Cardiac muscle cell (in vitro differentiated cells and primary cell): ENCODE measurements around the gene CARD18. TPM values are rescaled to one million over a fixed set of nuclear protein-coding genes. Genes with fewer than 3 reads are reported as not detected.
A peak's percentile ranks its signal among the peaks of the same experiment; 100 is the strongest.
"Not testable (repeated sequence)": the region's sequence is repeated elsewhere in the genome, so short reads cannot be mapped to it uniquely, and the experiment has no call there.

Source experiments
- DNase-seq, 2 donors: peaks; one replicate each; pipeline versions ENCODE4 v3.0.0 to v3.0.0-alpha.2; 2010 to 2017; ENCODE audit warnings: low read depth in 1 of 2, low spot score in 1 of 2
- H3K27ac ChIP-seq: fragments of 200-600 bp; sonication (generic); 2 replicates; pipeline ENCODE4 v1.5.1; 2016
- H3K27me3 ChIP-seq: fragments of 200-600 bp; sonication (generic); 2 replicates; pipeline ENCODE4 v1.6.0; 2016; ENCODE audit warnings: control low read depth
- H3K36me3 ChIP-seq: fragments of 200-600 bp; sonication (generic); 2 replicates; pipeline ENCODE4 v1.5.1; 2016; ENCODE audit warnings: control low read depth
- H3K4me1 ChIP-seq: fragments of 200-600 bp; sonication (generic); 2 replicates; pipeline ENCODE4 v1.8.1; 2017; ENCODE audit warnings: low read depth, mild to moderate bottlenecking, mixed run types
- H3K4me3 ChIP-seq: fragments of 200-600 bp; sonication (generic); 2 replicates; pipeline ENCODE4 v1.5.1; 2016; ENCODE audit warnings: mild to moderate bottlenecking
- H3K9me3 ChIP-seq: fragments of 200-600 bp; sonication (generic); 2 replicates; pipeline ENCODE4 v1.5.1; 2017; ENCODE audit warnings: low read depth, mild to moderate bottlenecking, control low read depth
- polyA plus RNA-seq: library from polyadenylated mRNA; unstranded; fragments of >200 nt; fragmentation: Nextera tagmentation; extraction: Ambion mirVana; gene quantifications from 2 replicates; pipeline ENCODE4 v1.2.1, GENCODE V29; 2016
- total RNA-seq: library from RNA; depleted of rRNA; stranded (reverse); fragments of >200 nt; gene quantifications from 2 replicates; pipeline ENCODE4 v1.2.3, GENCODE V29; 2016
- TF ChIP-seq, protein P1 (sequence below): IDR thresholded peaks from 2 replicates; pipeline ENCODE4 v1.5.1; 2012; ENCODE audit warnings: low read depth, mild to moderate bottlenecking, low read length

Gene CARD18
- total and polyA plus RNA-seq, 2 experiments from 2014 or later: 0.50 TPM; not detected in 1

- TF ChIP-seq, protein P1, sequence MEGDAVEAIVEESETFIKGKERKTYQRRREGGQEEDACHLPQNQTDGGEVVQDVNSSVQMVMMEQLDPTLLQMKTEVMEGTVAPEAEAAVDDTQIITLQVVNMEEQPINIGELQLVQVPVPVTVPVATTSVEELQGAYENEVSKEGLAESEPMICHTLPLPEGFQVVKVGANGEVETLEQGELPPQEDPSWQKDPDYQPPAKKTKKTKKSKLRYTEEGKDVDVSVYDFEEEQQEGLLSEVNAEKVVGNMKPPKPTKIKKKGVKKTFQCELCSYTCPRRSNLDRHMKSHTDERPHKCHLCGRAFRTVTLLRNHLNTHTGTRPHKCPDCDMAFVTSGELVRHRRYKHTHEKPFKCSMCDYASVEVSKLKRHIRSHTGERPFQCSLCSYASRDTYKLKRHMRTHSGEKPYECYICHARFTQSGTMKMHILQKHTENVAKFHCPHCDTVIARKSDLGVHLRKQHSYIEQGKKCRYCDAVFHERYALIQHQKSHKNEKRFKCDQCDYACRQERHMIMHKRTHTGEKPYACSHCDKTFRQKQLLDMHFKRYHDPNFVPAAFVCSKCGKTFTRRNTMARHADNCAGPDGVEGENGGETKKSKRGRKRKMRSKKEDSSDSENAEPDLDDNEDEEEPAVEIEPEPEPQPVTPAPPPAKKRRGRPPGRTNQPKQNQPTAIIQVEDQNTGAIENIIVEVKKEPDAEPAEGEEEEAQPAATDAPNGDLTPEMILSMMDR: no peak
Observed at GRCh38 chr11:105100981-105101630, 38.5 kb downstream of the CARD18 start.

DNA sequence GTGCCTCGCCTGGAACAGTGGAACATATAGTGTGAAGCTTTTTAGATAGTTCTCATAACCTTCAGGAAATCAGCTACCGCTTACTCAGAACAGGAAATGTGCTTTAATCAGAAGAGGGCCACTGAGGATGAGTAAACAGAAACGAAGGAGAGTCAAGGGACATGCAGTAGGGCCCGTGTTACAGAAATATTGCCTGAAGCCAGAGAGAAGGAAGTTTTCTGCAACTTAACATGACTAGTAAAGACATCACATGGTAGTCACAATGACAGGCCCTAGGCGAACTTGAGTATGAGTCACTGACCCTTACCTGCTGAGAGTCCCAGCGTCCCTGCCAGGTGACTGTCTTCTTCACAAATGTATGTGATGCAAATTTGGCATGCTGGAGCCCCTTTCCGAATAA lies 39.4 kb downstream of the CARD18 start:
- Histone ChIP-seq H3K9me3 (no peaks in the 10 kb centered on the region), H3K4me3 (no peak overlapping the region), H3K27ac (no peak overlapping the region), H3K27me3 (no peaks in the 10 kb centered on the region), H3K36me3 (no peaks in the 10 kb centered on the region), H3K4me1 (no peaks in the 10 kb centered on the region)
- TF ChIP-seq, protein P1: no peak
- no peak for DNase-seq

More at GRCh38 chr11:105100981-105101630, 38.5 kb downstream of the CARD18 start:
- H3K27me3 ChIP-seq: no peaks in the 10 kb centered on the region
- H3K36me3 ChIP-seq: no peaks in the 10 kb centered on the region
- H3K4me3 ChIP-seq: no peak overlapping the region
- H3K4me1 ChIP-seq: no peaks in the 10 kb centered on the region
- H3K9me3 ChIP-seq: no peaks in the 10 kb centered on the region
- no peak for DNase-seq
- no peak overlapping the region for H3K27ac ChIP-seq

- not testable (repeated sequence) for H3K36me3 ChIP-seq, H3K4me1 ChIP-seq, H3K27ac ChIP-seq, H3K27me3 ChIP-seq, H3K4me3 ChIP-seq, DNase-seq, H3K9me3 ChIP-seq
Observed at GRCh38 chr11:105099594-105099993, 40.0 kb downstream of the CARD18 start.

DNA sequence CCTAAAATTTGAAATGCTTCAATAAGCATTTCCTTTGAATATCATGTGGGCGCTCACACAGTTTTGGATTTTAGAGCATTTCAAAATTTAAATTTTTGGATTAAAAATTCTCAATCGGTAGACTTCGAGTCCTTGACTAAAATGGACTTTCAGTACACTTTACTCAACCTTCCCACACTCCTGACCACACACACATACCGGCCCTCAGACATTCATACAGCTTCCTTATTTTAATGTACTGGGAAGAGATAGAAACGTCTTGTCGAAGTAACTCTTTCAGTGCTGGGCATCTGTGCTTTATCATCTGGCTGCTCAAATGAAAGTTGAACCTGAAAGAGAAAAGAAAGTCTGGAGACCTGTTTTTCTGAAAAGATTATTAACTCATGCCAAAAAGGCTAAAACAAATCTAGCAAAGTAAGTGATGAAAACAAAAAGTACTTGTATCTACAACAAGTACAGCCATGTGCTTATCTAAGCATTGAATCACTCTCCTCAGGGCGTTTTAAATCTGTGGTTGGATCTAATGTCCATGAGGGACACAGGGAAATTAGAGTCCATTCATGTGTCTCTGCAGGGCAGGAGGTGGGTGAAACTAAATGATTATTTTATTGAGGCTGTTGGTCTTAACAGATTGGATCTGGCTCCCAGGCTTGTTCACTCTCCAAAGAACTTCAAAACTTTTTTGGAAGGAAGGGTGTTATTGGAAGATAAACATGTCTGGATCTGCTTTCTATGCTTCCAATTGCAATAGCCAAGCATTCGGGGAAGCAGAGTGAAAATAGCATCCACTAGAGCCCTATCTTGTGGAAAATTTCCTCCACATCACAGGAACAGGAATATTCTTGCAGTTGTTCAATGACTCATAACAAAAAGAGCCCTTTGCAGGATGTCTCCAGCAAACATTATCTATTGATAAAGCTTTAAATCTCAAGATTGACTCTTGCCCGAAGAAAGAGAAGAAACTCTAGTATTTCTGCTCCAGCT lies 47.0 kb downstream of the CARD18 start:
- Histone ChIP-seq H3K36me3 (no peaks in the 10 kb centered on the region), H3K4me1 (peaks cover 8% of the 10 kb centered on the region), H3K27me3 (no peaks in the 10 kb centered on the region), H3K4me3 (no peak overlapping the region), H3K9me3 (no peaks in the 10 kb centered on the region), H3K27ac (no peak overlapping the region)
- peak in 1 of 2 donors; percentile 25 for DNase-seq
- TF ChIP-seq, protein P1: no peak

Other genes with a start within 250 kb of the CARD18 start
- not detected in 2 replicates for gene CASP12, start 241.3 kb downstream of the CARD18 start, total RNA-seq
- gene CASP12, start 241.3 kb downstream of the CARD18 start, polyA plus RNA-seq: 0.15 TPM in 1 of 2 replicates, not detected in the other
- not detected in 2 replicates for gene CASP4, start 171.2 kb downstream of the CARD18 start, total RNA-seq
- 0.78 TPM in 1 of 2 replicates, not detected in the other for gene CASP4, start 171.2 kb downstream of the CARD18 start, polyA plus RNA-seq
- not detected in 2 replicates for gene CASP5, start 116.6 kb downstream of the CARD18 start, total RNA-seq
- gene CASP5, start 116.6 kb downstream of the CARD18 start, polyA plus RNA-seq: not detected in 2 replicates
- not detected in 2 replicates for gene CASP1, start 104.6 kb downstream of the CARD18 start, total RNA-seq
- gene CASP1, start 104.6 kb downstream of the CARD18 start, polyA plus RNA-seq: 0.12 TPM in 1 of 2 replicates, not detected in the other
- gene CARD16, start 94.4 kb downstream of the CARD18 start, total RNA-seq: not detected in 2 replicates
- not detected in 2 replicates for gene CARD16, start 94.4 kb downstream of the CARD18 start, polyA plus RNA-seq